HG02623 (cell line): Measurements from ENCODE around the gene TYROBP.
"Not testable (repeated sequence)": the region's sequence is repeated elsewhere in the genome, so short reads cannot be mapped to it uniquely, and the experiment has no call there.

ENCODE experiments used
- ATAC-seq: cut with Tn5 transposase; IDR thresholded peaks from one replicate; pipeline ENCODE4 v1.9.1; 2021; ENCODE audit warnings: moderate library complexity; ENCODE audit not compliant: unreplicated experiment

Gene TYROBP

GRCh38 chr19:35874392-35874930 is 33.6 kb downstream of the TYROBP start:
- no peak for ATAC-seq

GRCh38 chr19:35872180-35872579 is 35.9 kb downstream of the TYROBP start:
- no peak for ATAC-seq

- no peak for ATAC-seq
Measured at GRCh38 chr19:35871611-35872010, 36.5 kb downstream of the TYROBP start.

GRCh38 chr19:35870798-35871197 is 37.3 kb downstream of the TYROBP start:
- no peak for ATAC-seq

GRCh38 chr19:35870124-35870736 is 37.9 kb downstream of the TYROBP start:
- ATAC-seq = not testable (repeated sequence)

- ATAC-seq = no peak
Measured at GRCh38 chr19:35869327-35870123, 38.6 kb downstream of the TYROBP start.

GRCh38 chr19:35868823-35869326 is 39.2 kb downstream of the TYROBP start:
- no peak for ATAC-seq

- no peak for ATAC-seq
Measured at GRCh38 chr19:35868172-35868822, 39.8 kb downstream of the TYROBP start, which contains the start of gene APLP1. Gene APLP1 (plus strand): TSS chr19:35868574. CDS start chr19:35868637, 63 bp downstream.

- ATAC-seq = no peak
Measured at GRCh38 chr19:35863018-35863417, 45.1 kb downstream of the TYROBP start.

- ATAC-seq = no peak
Measured at GRCh38 chr19:35862528-35862927, 45.6 kb downstream of the TYROBP start.

GRCh38 chr19:35861640-35862160 is 46.4 kb downstream of the TYROBP start:
- ATAC-seq = no peak

- ATAC-seq = no peak
Measured at GRCh38 chr19:35860818-35861639, 47.1 kb downstream of the TYROBP start.

- no peak for ATAC-seq
Measured at GRCh38 chr19:35860436-35860817, 47.7 kb downstream of the TYROBP start.

GRCh38 chr19:35859414-35859813 is 48.7 kb downstream of the TYROBP start:
- ATAC-seq = no peak

GRCh38 chr19:35858311-35858710 is 49.8 kb downstream of the TYROBP start:
- ATAC-seq = no peak

GRCh38 chr19:35856546-35857149 is 51.4 kb downstream of the TYROBP start, which contains the start of gene KIRREL2:
Gene KIRREL2 (plus strand): TSS chr19:35856911. CDS start chr19:35857120, 209 bp downstream.
- ATAC-seq = no peak
